GF-D8 (cell line): Measurements from ENCODE around the gene MAP2.

Experiments used
- DNase-seq: peaks from one replicate; lab custom pipeline; 2025; lab: John Stamatoyannopoulos, UW

Gene MAP2

GRCh38 chr2:209423562-209424198 is at the start of gene MAP2:
TSS of gene MAP2 (plus strand) at chr2:209424047. CDS start at chr2:209653171, 229,124 bp downstream.
- DNase-seq = no peak

- DNase-seq = no peak
Observed at GRCh38 chr2:209376686-209377085, 47.2 kb upstream of the MAP2 start.

- no peak for DNase-seq
Observed at GRCh38 chr2:209380293-209380692, 43.6 kb upstream of the MAP2 start.

- DNase-seq = no peak
Observed at GRCh38 chr2:209381091-209381490, 42.8 kb upstream of the MAP2 start.

- no peak for DNase-seq
Observed at GRCh38 chr2:209382775-209383174, 41.1 kb upstream of the MAP2 start.

- DNase-seq = no peak
Observed at GRCh38 chr2:209383212-209383611, 40.6 kb upstream of the MAP2 start.

GRCh38 chr2:209387389-209387788 is 36.5 kb upstream of the MAP2 start:
- DNase-seq = no peak

GRCh38 chr2:209388446-209389037 is 35.3 kb upstream of the MAP2 start:
- no peak for DNase-seq

GRCh38 chr2:209389171-209389618 is 34.7 kb upstream of the MAP2 start:
- DNase-seq = no peak

- no peak for DNase-seq
Observed at GRCh38 chr2:209390839-209391238, 33.0 kb upstream of the MAP2 start.

GRCh38 chr2:209391776-209392401 is 32.0 kb upstream of the MAP2 start:
- no peak for DNase-seq

GRCh38 chr2:209395229-209395628 is 28.6 kb upstream of the MAP2 start:
- DNase-seq = no peak

GRCh38 chr2:209395652-209396051 is 28.2 kb upstream of the MAP2 start:
- no peak for DNase-seq

- DNase-seq = no peak
Observed at GRCh38 chr2:209398463-209398862, 25.4 kb upstream of the MAP2 start.

GRCh38 chr2:209401788-209402187 is 22.1 kb upstream of the MAP2 start:
- no peak for DNase-seq

- DNase-seq = no peak
Observed at GRCh38 chr2:209411296-209411695, 12.6 kb upstream of the MAP2 start.

GRCh38 chr2:209411718-209412117 is 12.1 kb upstream of the MAP2 start:
- DNase-seq = no peak

- DNase-seq = no peak
Observed at GRCh38 chr2:209413311-209414014, 10.4 kb upstream of the MAP2 start.

GRCh38 chr2:209416913-209417312 is 6.9 kb upstream of the MAP2 start:
- DNase-seq = no peak

- DNase-seq = no peak
Observed at GRCh38 chr2:209422191-209422754, 1.6 kb upstream of the MAP2 start.

GRCh38 chr2:209424199-209424701 is 403 bp downstream of the MAP2 start:
- no peak for DNase-seq

- DNase-seq = no peak
Observed at GRCh38 chr2:209424781-209425470, 1.1 kb downstream of the MAP2 start.
